Measurements from ENCODE around the gene GBX2.

GBX2 gene

DNA sequence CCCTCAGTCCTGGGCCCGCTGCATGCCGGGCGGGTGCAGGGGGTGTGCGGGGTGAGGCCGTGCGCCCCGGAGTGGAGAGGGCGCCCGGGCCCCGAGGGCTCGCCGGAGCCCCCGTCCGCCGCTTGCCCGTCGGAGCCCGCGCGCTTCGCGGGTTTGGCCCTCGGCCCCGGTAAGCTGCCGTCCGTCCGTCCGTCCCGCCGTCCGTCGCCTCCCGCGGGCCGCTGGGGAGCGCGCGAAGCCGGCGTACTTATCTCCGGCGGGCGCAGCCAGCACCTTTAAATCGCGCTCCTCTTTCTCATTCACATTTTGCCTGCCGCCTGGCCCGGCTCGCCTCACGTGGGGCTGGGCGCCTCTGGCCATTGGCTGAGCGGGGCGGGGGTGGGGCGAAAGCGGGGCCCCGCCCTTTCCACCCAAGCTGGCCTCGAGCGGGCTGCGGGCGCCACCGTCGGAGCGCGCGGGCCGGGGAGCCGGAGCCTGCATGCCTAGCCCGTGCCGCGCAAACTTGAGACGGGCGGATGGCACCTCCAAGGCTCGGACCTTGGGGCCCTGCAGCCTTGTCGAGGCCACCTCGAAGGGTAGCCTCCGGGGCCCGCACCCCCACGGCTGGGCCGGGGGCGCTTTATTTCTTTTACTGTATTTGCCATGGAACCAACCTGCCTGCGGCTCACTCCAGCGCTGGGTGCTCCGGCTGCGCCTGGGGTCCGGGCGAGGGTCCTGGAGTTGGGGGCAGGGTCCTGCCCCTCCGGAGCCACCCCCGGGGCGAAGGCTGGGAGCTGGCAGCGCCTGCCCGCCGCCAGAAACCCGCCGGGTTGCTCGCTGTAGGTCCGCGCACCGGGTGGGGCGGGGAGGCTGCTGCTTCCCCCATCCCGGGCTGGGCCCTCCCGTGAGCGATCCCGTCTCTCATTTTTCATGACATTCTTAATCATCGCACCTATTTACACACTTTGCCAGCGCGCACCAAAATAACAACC lies at the start of gene GBX2:
Gene GBX2 (minus strand): TSS at position 277 of the 971 bp plus-strand sequence. CDS start 415 bp downstream, outside the sequence.
- Histone ChIP-seq H3K4me2 (peak within 1 kb of the TSS; percentile 91), H4K20me1 (peaks cover 100% of the 10 kb centered on the region), H3K27me3 (peaks cover 100% of the 10 kb centered on the region), H3K9ac (no peak within 1 kb of the TSS), H3K36me3 (no peaks in the 10 kb centered on the region), H3K4me3 (peak within 1 kb of the TSS; percentile 64), H3K9me3 (peaks cover 16% of the 10 kb centered on the region; the same call in 1 of the 2 replicates), H3K4me1 (peaks cover 59% of the 10 kb centered on the region), H3K27ac (no peak within 1 kb of the TSS)
- no peak for TF ChIP-seq Cebpa-rat (IDR thresholded peaks at IDR 0.05)

DNA sequence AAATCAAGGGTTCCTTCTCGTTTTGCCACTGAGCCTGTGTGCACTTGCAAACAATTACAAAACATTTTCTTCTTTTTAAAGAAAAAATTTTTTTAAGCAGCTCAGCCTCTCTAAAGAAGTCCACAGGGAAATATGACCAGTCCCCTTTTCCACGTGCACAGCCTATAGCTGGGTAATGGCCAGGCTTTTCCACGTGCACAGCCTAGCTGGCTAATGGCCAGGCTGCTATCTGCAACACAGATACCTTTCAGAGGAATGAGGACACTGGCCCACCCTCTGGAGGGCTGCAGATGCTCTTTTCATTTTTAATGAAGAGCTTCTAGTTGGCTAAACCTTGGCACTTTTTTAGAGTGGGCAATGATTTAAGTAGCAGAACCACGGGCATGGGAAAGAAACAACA lies 49.7 kb upstream of the GBX2 start:
- H3K4me3 ChIP-seq, result no peak overlapping the region

DNA sequence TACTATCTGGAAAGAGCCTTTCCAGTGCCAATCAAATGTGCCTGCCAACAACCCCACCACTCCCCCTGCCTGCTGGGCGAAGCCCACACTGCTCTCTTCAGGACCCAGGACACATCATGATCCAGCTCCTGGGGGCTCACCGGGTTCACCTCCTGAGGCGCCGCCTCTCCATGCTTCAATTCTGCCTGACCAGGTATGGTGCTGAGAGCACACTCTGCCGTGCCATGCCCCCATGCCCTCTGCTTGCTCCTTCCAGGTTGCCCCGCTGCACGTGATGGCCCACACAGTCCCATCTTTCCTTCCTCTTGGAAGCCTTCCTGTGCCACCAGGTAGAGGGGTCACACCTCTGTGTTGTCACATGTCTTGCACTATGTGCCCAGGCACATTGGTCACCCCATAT lies 48.5 kb upstream of the GBX2 start:
- Histone ChIP-seq H4K20me1 (no peaks in the 10 kb centered on the region), H3K4me1 (peaks cover 69% of the 10 kb centered on the region), H3K9me3 (no peaks in the 10 kb centered on the region), H3K4me2 (peak overlapping the region; percentile 64), H3K4me3 (no peak overlapping the region), H3K27me3 (peaks cover 5% of the 10 kb centered on the region; the same call in 1 of the 2 replicates), H3K9ac (no peak overlapping the region), H3K27ac (0 out of 2 replicates have a peak overlapping the region, but pooled peaks have one; percentile 0), H3K36me3 (no peaks in the 10 kb centered on the region)
- TF ChIP-seq Cebpa-rat (IDR thresholded peaks at IDR 0.05), result no peak

More for the DNA sequence above, 49.7 kb upstream of the GBX2 start:
- Histone ChIP-seq H4K20me1 (no peaks in the 10 kb centered on the region), H3K27me3 (no peaks in the 10 kb centered on the region), H3K4me2 (peak overlapping the region; percentile 64), H3K9me3 (no peaks in the 10 kb centered on the region), H3K9ac (no peak overlapping the region), H3K27ac (no peak overlapping the region), H3K4me1 (peaks cover 81% of the 10 kb centered on the region), H3K36me3 (no peaks in the 10 kb centered on the region)
- TF ChIP-seq Cebpa-rat (IDR thresholded peaks at IDR 0.05), result no peak

DNA sequence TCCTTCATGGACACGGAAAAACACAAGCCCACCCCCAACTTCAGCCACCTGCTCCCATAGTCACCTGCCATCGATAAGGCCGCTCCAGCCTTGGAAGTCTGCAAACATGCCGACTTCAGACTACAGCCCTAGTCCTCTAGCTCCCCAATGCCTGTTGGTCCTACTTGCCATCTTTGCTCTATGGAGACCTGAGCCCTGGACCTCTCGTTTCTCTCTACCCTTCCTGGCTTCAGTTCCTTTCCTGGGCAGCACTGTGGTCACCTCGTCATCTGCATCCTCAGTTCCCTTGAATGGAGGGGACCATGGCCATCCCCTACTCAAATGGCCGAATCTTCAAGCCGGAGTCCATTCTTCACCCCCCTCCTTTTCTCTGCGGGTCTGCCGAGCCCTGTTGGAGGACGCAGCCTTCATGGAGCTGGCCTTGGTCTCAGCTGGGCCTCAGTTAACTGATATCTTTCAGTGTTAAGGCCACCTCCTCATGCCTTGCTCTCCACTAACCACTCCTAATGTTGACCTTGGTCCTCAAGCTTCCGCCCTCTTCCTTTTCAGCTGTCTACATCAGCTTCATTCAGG lies 47.7 kb upstream of the GBX2 start:
- Histone ChIP-seq H3K27ac (no peak overlapping the region), H4K20me1 (no peaks in the 10 kb centered on the region), H3K4me2 (peak overlapping the region; percentile 64), H3K36me3 (no peaks in the 10 kb centered on the region), H3K9me3 (no peaks in the 10 kb centered on the region), H3K4me3 (no peak overlapping the region), H3K27me3 (peaks cover 14% of the 10 kb centered on the region; the same call in 1 of the 2 replicates), H3K9ac (no peak overlapping the region), H3K4me1 (peaks cover 60% of the 10 kb centered on the region)
- TF ChIP-seq Cebpa-rat (IDR thresholded peaks at IDR 0.05), result no peak

DNA sequence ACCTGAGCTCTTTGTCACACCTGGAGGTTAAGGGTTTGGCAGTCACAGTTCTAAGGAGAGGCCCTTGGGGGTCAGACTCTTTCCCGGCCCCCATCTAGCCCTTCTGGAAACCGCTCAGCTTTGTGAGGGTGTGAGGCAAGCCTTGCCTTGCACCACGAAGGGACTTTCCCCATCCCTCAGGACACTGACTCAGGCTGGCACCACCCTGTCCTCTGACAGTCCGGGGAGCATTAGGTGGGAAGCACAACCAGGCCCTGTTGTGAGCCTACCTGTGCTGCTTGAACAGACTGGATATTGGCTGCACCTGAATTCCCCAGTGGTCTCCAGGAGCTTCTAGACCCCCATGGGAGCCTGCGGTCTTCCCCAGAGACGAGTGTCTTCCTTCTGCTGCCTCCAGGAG lies 47.0 kb upstream of the GBX2 start:
- Histone ChIP-seq H3K27me3 (peaks cover 14% of the 10 kb centered on the region; the same call in 1 of the 2 replicates), H4K20me1 (no peaks in the 10 kb centered on the region)

DNA sequence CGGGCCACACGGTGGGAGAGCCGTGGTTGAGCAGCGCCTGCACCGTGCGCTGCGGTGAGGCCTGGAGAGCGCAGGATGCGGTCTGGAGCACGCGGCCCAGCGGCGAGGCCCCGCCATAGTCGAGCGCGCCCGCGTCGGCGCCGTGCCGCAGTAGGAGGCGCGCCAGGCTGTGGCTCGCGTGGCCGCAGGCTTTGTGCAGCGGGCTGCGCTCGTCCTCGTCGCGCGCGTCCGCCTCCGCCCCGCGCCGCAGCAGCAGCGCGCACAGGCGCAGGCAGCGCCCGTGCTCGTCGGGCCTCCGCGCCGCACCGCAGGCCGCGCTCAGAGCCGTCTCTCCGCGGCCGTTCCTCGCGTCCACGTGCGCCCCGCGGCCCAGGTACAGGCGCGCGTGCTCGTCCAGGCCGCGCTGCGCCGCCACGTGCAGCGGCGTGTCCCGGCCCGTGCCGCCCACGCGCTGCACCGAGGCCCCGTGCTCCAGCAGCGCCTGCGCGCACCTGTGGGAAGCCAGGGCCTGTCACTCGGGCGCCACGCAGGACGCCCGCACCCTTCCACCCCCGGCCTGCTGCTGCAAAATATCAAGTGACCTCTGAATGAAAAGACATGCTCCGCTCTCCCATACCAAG lies 46.3 kb upstream of the GBX2 start:
- Histone ChIP-seq H3K27ac (no peak overlapping the region), H3K9ac (no peak overlapping the region), H3K4me2 (no peak overlapping the region), H4K20me1 (no peaks in the 10 kb centered on the region), H3K9me3 (no peaks in the 10 kb centered on the region), H3K27me3 (peaks cover 14% of the 10 kb centered on the region; the same call in 1 of the 2 replicates), H3K4me3 (no peak overlapping the region), H3K36me3 (no peaks in the 10 kb centered on the region), H3K4me1 (peaks cover 46% of the 10 kb centered on the region)
- TF ChIP-seq Cebpa-rat (IDR thresholded peaks at IDR 0.05), result no peak

More for the DNA sequence above, 47.0 kb upstream of the GBX2 start:
- no peak overlapping the region for H3K9ac ChIP-seq
- TF ChIP-seq Cebpa-rat (IDR thresholded peaks at IDR 0.05), result no peak
- peaks cover 54% of the 10 kb centered on the region for H3K4me1 ChIP-seq
- H3K4me2 ChIP-seq, result peak overlapping the region; percentile 64
- H3K36me3 ChIP-seq, result no peaks in the 10 kb centered on the region
- H3K9me3 ChIP-seq, result no peaks in the 10 kb centered on the region
- no peak overlapping the region for H3K4me3 ChIP-seq
- no peak overlapping the region for H3K27ac ChIP-seq

DNA sequence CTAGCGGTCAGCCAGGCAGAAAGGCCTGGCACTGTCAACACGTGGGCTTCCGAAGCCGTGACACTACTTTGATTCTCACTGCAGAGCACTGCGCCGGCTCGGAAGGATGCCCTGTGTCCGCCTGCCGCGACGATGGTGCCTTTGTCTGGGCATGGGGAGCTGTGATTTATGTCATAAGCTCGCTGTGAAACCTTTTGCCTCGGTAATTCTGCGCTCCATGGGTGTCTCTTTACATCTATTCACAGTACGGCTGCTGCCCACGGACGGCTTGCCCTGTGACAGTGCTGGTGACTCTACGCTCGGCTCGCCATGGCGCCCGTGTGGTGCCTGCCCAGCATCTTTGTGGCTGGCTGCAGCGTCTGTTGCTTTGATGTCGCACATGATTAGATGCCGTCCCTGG lies 43.1 kb upstream of the GBX2 start:
- no peaks in the 10 kb centered on the region for H3K36me3 ChIP-seq
- H3K4me3 ChIP-seq, result no peak overlapping the region
- H4K20me1 ChIP-seq, result no peaks in the 10 kb centered on the region
- H3K9ac ChIP-seq, result no peak overlapping the region
- peaks cover 15% of the 10 kb centered on the region for H3K4me1 ChIP-seq
- TF ChIP-seq Cebpa-rat (IDR thresholded peaks at IDR 0.05), result no peak
- peaks cover 14% of the 10 kb centered on the region; the same call in 1 of the 2 replicates for H3K27me3 ChIP-seq
- peaks cover 5% of the 10 kb centered on the region; the same call in 1 of the 2 replicates for H3K9me3 ChIP-seq
- H3K4me2 ChIP-seq, result peak overlapping the region; percentile 29
- no peak overlapping the region for H3K27ac ChIP-seq

DNA sequence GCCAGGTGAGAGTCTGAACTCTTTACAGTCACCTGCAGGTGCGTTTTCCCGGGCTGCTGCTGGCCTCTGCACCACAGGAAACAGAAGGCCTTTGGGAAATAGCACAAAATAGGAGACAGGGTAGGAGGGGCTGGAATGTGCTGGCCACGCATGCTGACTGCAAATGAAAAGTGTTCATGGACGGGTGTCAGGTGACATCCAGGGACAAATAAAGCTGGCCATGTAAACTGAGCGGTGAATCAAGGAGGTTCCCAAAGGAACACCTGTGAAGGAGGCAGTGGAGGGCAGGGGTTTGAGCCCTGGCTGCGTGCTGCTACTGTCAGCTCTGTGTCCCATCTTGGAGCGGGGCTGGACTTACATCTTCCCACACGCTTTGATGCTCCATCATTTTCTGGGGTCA lies 42.4 kb upstream of the GBX2 start:
- Histone ChIP-seq H4K20me1 (no peaks in the 10 kb centered on the region), H3K27me3 (peaks cover 14% of the 10 kb centered on the region; the same call in 1 of the 2 replicates), H3K9me3 (peaks cover 13% of the 10 kb centered on the region), H3K4me3 (no peak overlapping the region), H3K9ac (no peak overlapping the region), H3K4me2 (no peak overlapping the region), H3K27ac (no peak overlapping the region), H3K4me1 (peaks cover 7% of the 10 kb centered on the region), H3K36me3 (no peaks in the 10 kb centered on the region)
- no peak for TF ChIP-seq Cebpa-rat (IDR thresholded peaks at IDR 0.05)

DNA sequence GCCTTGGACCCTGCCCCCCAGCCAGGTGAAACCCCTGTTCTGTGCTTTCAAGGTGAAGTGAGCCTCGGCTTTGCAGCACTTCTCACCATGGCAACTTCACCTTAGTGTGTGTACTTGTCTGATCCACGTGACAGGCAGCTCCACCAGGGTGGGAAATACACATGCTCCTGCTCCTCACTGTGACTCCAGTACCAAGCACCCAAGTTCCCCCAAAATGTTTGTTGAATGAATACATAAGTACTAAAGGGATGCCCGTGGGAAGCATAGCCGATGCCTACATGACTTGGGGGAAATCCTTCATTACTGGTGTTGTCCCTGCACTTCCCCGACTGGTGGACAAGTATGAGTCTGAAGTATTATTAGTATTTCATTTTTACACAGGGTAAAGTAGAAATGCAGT lies 41.8 kb upstream of the GBX2 start:
- no peak overlapping the region for H3K4me3 ChIP-seq
- H3K27ac ChIP-seq, result no peak overlapping the region
- no peak for TF ChIP-seq Cebpa-rat (IDR thresholded peaks at IDR 0.05)
- peaks cover 14% of the 10 kb centered on the region; the same call in 1 of the 2 replicates for H3K27me3 ChIP-seq
- H3K4me2 ChIP-seq, result no peak overlapping the region
- peaks cover 18% of the 10 kb centered on the region for H3K9me3 ChIP-seq
- H3K9ac ChIP-seq, result no peak overlapping the region
- no peaks in the 10 kb centered on the region for H3K36me3 ChIP-seq
- no peaks in the 10 kb centered on the region for H4K20me1 ChIP-seq
- peaks cover 2% of the 10 kb centered on the region for H3K4me1 ChIP-seq
